C4-2B (cell line): ENCODE measurements around the gene FYB2.

Experiments
- CTCF ChIP-seq: fragments of 450-650 bp; conservative IDR thresholded peaks from 2 replicates; pipeline ENCODE4 v1.5.1; 2017; ENCODE audit warnings: mild to moderate bottlenecking
- ZFX ChIP-seq: fragments of 450-650 bp; IDR thresholded peaks from 2 replicates; pipeline ENCODE4 v1.6.1; 2017

GRCh38 chr1:56712150-56712549, 107.1 kb downstream of the FYB2 start:
- no peak for TF ChIP-seq CTCF
- no peak for TF ChIP-seq ZFX
